ENCODE results near the gene VTI1A. TPM values are rescaled to one million over a fixed set of nuclear protein-coding genes. Genes with fewer than 3 reads are reported as not detected.

The VTI1A gene
- total RNA-seq, 1 donor from 2014 or later, result 39.9 TPM

DNA sequence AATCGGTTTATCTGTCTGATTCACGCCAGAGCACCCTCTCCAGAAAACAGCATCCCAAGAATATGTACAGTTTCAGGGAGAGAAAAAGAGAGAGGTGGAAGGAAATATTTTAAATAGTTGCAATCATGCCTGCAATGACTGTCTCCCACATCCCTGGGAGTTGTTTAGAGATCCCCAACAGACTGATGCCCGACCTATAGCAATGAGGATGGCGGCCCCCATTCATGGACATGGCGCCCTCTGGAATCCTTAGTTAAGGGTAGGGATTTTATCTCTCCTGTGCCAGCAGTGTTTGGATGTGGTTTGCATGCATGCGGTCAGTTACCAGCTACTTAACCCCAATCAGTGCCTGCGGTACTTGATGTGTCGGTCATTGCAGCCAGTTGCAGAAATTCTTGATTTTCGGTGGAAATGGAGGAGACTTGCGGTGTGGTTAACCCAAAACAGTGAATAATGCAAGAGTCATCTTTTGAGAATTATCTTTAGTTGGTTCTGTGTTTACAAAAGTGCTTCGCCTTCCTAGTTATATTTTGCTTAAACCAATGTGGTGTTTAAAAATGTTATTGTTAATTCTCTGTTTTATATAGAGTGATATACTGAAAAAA, 317.0 kb downstream of the VTI1A start:
- Mint-ChIP-seq H3K27ac (no peak overlapping the region), H3K27me3 (ENCODE audit: insufficient read depth) (no peaks in the 10 kb centered on the region), H3K4me3 (no peak overlapping the region), H3K4me1 (ENCODE audit: low read depth) (no peaks in the 10 kb centered on the region), H3K36me3 (ENCODE audit: low read depth) (no peaks in the 10 kb centered on the region), H3K9me3 (no peaks in the 10 kb centered on the region)
- intact Hi-C loops (cut with micrococcal nuclease), result no loop called here
- no peak for DNase-seq (ENCODE audit: low spot score)

DNA sequence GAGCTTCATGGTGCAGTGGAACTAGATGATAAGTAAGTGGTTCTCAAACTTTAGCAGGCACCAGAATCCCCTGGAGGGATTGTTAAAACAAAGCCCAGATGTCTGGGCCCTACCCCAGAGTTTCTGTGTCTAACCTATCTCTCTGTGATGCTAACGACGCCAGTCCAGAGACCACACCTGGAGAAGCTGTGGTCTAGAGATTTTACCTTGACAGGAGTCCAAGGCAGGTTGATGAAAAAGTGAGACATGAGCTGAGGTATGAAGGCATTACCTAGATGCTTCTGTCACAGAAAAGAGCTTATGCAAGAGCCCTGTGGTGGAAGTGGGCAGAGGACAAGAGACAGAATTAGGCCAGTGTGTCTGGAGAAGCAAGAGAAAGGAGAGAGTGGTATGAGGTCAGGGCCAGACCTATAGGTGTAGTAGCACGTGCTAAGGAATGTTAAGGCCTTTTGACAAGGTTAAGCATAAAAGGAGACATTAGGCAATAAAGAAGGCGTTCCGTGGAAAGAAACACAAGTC, 318.8 kb downstream of the VTI1A start:
- Mint-ChIP-seq H3K4me1 (ENCODE audit: low read depth) (no peaks in the 10 kb centered on the region), H3K36me3 (ENCODE audit: low read depth) (no peaks in the 10 kb centered on the region), H3K27me3 (ENCODE audit: insufficient read depth) (no peaks in the 10 kb centered on the region), H3K9me3 (no peaks in the 10 kb centered on the region), H3K27ac (no peak overlapping the region), H3K4me3 (no peak overlapping the region)
- intact Hi-C loops (cut with micrococcal nuclease), result no loop called here
- no peak for DNase-seq (ENCODE audit: low spot score)

GRCh38 chr10:112766636-112767035, 319.6 kb downstream of the VTI1A start:
- no peaks in the 10 kb centered on the region for H3K4me1 Mint-ChIP-seq (ENCODE audit: low read depth)
- no peak overlapping the region for H3K27ac Mint-ChIP-seq
- intact Hi-C loops (cut with micrococcal nuclease), result no loop called here
- no peaks in the 10 kb centered on the region for H3K9me3 Mint-ChIP-seq
- peaks cover 2% of the 10 kb centered on the region for H3K36me3 Mint-ChIP-seq (ENCODE audit: low read depth)
- no peak overlapping the region for H3K4me3 Mint-ChIP-seq
- DNase-seq (ENCODE audit: low spot score), result no peak
- H3K27me3 Mint-ChIP-seq (ENCODE audit: insufficient read depth), result no peaks in the 10 kb centered on the region

DNA sequence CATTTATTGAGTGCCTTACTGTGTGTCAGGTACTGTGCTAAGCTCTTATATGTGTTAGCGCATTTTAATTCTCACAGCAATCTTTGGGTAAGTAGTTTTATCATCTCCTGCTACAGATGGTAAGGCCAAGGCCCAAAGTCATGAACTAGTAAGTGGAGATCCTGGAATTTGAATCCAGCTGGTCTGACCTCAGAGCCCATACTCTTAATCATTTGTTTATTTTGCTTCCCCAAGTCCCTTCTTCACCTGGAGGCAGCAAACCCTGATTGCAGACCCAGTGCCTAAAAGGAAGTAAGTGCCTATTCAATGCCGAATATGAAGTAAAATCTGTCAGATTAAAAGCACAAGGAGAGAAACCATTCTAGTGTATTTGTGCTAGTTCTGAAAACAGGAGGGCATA, 320.1 kb downstream of the VTI1A start:
- no peaks in the 10 kb centered on the region for H3K9me3 Mint-ChIP-seq
- no peak for DNase-seq (ENCODE audit: low spot score)
- H3K27me3 Mint-ChIP-seq (ENCODE audit: insufficient read depth), result no peaks in the 10 kb centered on the region
- peaks cover 2% of the 10 kb centered on the region for H3K36me3 Mint-ChIP-seq (ENCODE audit: low read depth)
- H3K27ac Mint-ChIP-seq, result no peak overlapping the region
- no peaks in the 10 kb centered on the region for H3K4me1 Mint-ChIP-seq (ENCODE audit: low read depth)
- H3K4me3 Mint-ChIP-seq, result no peak overlapping the region
- intact Hi-C loops (cut with micrococcal nuclease), result no loop called here

DNA sequence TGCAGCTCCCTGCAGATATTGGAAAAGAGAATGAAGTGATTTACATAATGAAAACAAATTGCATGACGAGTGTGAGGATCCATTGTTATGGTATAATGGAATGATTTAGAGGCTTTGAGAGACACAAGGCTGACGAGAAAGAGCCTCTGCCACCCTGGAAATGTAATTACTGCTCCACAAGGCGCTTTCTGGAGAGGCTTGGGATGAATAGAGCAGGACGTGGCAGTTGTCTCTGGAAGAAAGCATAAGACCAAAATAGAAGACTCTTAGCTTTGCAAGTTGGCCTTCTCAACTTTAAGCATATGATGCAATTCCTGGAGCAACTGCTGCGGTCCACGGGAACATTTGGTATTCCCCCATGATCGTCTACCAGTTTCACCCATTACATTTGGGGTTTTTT, 321.1 kb downstream of the VTI1A start:
- H3K27ac Mint-ChIP-seq, result no peak overlapping the region
- DNase-seq (ENCODE audit: low spot score), result no peak
- no peaks in the 10 kb centered on the region for H3K4me1 Mint-ChIP-seq (ENCODE audit: low read depth)
- intact Hi-C loops (cut with micrococcal nuclease), result no loop called here
- H3K36me3 Mint-ChIP-seq (ENCODE audit: low read depth), result peaks cover 2% of the 10 kb centered on the region
- no peaks in the 10 kb centered on the region for H3K9me3 Mint-ChIP-seq
- no peak overlapping the region for H3K4me3 Mint-ChIP-seq
- H3K27me3 Mint-ChIP-seq (ENCODE audit: insufficient read depth), result no peaks in the 10 kb centered on the region

DNA sequence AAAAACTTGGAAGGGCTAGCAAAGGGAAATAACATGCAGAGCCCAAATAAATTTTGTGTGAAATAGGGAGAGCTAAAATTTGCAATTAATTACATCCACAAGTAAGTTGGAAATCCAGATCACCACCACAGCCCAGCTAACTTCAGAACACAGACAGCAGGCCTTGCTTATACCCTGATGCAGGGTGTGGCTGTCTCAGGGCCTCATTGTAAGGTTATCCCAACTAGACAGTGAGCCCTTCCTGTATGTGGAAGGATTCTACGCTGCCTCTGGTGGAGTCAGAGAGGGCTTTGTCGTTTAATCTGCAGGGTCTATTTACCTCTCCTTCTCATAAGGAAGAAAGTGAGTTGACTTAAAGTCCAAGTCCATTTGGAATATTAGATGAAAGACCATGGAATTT, 322.1 kb downstream of the VTI1A start:
- Mint-ChIP-seq H3K27ac (no peak overlapping the region), H3K27me3 (ENCODE audit: insufficient read depth) (no peaks in the 10 kb centered on the region), H3K4me3 (no peak overlapping the region), H3K9me3 (no peaks in the 10 kb centered on the region), H3K4me1 (ENCODE audit: low read depth) (no peaks in the 10 kb centered on the region), H3K36me3 (ENCODE audit: low read depth) (peaks cover 2% of the 10 kb centered on the region)
- intact Hi-C loops (cut with micrococcal nuclease), result no loop called here
- no peak for DNase-seq (ENCODE audit: low spot score)

DNA sequence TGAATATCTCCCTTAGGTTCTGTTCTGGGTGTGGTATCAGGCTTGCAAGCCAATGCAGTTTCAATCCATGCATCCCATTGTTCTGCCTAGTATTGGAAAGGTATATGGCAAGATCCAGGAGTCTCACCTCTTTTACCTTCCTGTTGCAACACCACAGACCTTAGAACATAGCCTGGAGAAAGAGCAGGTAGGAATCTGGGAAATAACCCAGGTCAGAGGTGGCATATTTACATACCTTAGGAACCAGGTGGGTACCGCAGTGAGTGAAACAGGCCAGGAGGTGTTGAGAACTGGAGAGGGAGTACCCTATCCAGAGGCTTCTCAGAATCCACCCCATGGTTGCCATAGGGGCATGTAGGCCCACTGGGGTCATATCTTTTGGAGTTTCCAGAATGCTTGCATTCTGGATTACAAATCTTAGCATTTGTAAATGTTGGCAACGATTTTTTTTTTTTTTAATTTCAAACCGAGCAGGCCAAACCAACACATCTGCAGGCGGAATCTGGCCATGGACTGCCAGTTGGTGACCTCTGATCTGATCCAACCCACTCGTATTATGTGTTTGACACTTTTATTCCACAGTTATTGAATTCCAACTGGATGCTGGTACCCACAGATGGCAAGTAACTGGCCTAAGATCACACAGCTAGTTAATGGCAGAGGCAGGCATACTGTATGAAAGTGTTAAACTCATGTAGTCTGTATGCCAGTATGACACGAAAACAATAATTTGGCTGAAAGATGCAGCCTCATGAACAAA, 322.8 kb downstream of the VTI1A start:
- Mint-ChIP-seq H3K4me1 (ENCODE audit: low read depth) (no peaks in the 10 kb centered on the region), H3K27ac (no peak overlapping the region), H3K9me3 (no peaks in the 10 kb centered on the region), H3K4me3 (no peak overlapping the region), H3K27me3 (ENCODE audit: insufficient read depth) (no peaks in the 10 kb centered on the region), H3K36me3 (ENCODE audit: low read depth) (peaks cover 2% of the 10 kb centered on the region)
- no peak for DNase-seq (ENCODE audit: low spot score)
- intact Hi-C loops (cut with micrococcal nuclease), result no loop called here

DNA sequence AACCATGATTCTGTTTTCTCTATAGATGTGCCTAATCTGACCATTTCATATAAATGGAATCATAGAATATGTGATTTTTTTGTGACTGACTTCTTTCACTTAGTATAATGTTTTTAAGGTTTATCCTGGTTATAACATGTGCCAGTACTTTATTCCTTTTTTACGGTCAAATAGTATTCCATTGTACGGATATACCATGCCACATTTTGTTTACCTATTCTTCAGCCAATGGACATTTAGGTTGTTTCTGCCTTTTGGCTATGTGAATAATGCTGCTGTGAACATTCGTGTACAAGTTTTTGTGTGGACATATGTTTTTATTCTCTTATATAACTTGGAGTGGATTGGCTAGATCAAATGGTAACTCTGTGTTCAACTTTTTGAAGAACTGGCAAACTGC, 324.7 kb downstream of the VTI1A start:
- H3K27me3 Mint-ChIP-seq (ENCODE audit: insufficient read depth), result no peaks in the 10 kb centered on the region
- DNase-seq (ENCODE audit: low spot score), result no peak
- peaks cover 2% of the 10 kb centered on the region for H3K36me3 Mint-ChIP-seq (ENCODE audit: low read depth)
- intact Hi-C loops (cut with micrococcal nuclease), result no loop called here
- no peak overlapping the region for H3K4me3 Mint-ChIP-seq
- H3K4me1 Mint-ChIP-seq (ENCODE audit: low read depth), result no peaks in the 10 kb centered on the region
- no peak overlapping the region for H3K27ac Mint-ChIP-seq
- no peaks in the 10 kb centered on the region for H3K9me3 Mint-ChIP-seq

DNA sequence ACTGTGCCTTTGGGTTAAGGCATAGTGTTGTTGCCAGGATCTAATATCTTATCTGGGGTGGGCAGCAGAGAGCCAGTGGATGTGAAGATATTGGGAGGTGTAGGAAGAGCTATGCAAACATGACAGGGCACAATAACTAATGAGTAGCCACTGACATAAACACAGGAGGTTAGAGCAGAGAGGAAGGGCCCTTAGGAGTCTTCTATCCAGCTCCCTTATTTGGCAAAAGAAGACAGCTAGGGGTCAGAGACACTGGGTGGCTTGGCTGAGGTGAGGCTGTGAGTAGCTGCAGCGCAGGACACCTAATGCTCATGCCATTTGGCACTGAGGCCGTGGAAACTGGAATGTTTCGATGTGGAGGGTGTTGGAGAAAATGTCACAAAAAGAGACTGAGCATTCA, 326.8 kb downstream of the VTI1A start:
- H3K27me3 Mint-ChIP-seq (ENCODE audit: insufficient read depth), result no peaks in the 10 kb centered on the region
- no peaks in the 10 kb centered on the region for H3K4me1 Mint-ChIP-seq (ENCODE audit: low read depth)
- no peak for DNase-seq (ENCODE audit: low spot score)
- peaks cover 2% of the 10 kb centered on the region for H3K36me3 Mint-ChIP-seq (ENCODE audit: low read depth)
- intact Hi-C loops (cut with micrococcal nuclease), result no loop called here
- no peak overlapping the region for H3K4me3 Mint-ChIP-seq
- no peak overlapping the region for H3K27ac Mint-ChIP-seq
- no peaks in the 10 kb centered on the region for H3K9me3 Mint-ChIP-seq

GRCh38 chr10:112774210-112774609, 327.2 kb downstream of the VTI1A start:
- no peak overlapping the region for H3K4me3 Mint-ChIP-seq

GRCh38 chr10:112774798-112775197, 327.8 kb downstream of the VTI1A start:
- no peak overlapping the region for H3K27ac Mint-ChIP-seq
- intact Hi-C loops (cut with micrococcal nuclease), result no loop called here
- peaks cover 2% of the 10 kb centered on the region for H3K36me3 Mint-ChIP-seq (ENCODE audit: low read depth)
- DNase-seq (ENCODE audit: low spot score), result no peak
- H3K9me3 Mint-ChIP-seq, result no peaks in the 10 kb centered on the region
- no peaks in the 10 kb centered on the region for H3K27me3 Mint-ChIP-seq (ENCODE audit: insufficient read depth)
- no peaks in the 10 kb centered on the region for H3K4me1 Mint-ChIP-seq (ENCODE audit: low read depth)
- H3K4me3 Mint-ChIP-seq, result no peak overlapping the region

More at GRCh38 chr10:112774210-112774609, 327.2 kb downstream of the VTI1A start:
- no peak for DNase-seq (ENCODE audit: low spot score)
- H3K36me3 Mint-ChIP-seq (ENCODE audit: low read depth), result peaks cover 2% of the 10 kb centered on the region
- H3K9me3 Mint-ChIP-seq, result no peaks in the 10 kb centered on the region
- H3K4me1 Mint-ChIP-seq (ENCODE audit: low read depth), result no peaks in the 10 kb centered on the region
- no peak overlapping the region for H3K27ac Mint-ChIP-seq
- H3K27me3 Mint-ChIP-seq (ENCODE audit: insufficient read depth), result no peaks in the 10 kb centered on the region
- intact Hi-C loops (cut with micrococcal nuclease), result no loop called here

GRCh38 chr10:112775381-112775780, 328.4 kb downstream of the VTI1A start:
- Mint-ChIP-seq H3K4me3 (no peak overlapping the region), H3K4me1 (ENCODE audit: low read depth) (no peaks in the 10 kb centered on the region), H3K27ac (no peak overlapping the region), H3K9me3 (no peaks in the 10 kb centered on the region), H3K27me3 (ENCODE audit: insufficient read depth) (no peaks in the 10 kb centered on the region), H3K36me3 (ENCODE audit: low read depth) (peaks cover 2% of the 10 kb centered on the region)
- intact Hi-C loops (cut with micrococcal nuclease), result no loop called here
- no peak for DNase-seq (ENCODE audit: low spot score)

DNA sequence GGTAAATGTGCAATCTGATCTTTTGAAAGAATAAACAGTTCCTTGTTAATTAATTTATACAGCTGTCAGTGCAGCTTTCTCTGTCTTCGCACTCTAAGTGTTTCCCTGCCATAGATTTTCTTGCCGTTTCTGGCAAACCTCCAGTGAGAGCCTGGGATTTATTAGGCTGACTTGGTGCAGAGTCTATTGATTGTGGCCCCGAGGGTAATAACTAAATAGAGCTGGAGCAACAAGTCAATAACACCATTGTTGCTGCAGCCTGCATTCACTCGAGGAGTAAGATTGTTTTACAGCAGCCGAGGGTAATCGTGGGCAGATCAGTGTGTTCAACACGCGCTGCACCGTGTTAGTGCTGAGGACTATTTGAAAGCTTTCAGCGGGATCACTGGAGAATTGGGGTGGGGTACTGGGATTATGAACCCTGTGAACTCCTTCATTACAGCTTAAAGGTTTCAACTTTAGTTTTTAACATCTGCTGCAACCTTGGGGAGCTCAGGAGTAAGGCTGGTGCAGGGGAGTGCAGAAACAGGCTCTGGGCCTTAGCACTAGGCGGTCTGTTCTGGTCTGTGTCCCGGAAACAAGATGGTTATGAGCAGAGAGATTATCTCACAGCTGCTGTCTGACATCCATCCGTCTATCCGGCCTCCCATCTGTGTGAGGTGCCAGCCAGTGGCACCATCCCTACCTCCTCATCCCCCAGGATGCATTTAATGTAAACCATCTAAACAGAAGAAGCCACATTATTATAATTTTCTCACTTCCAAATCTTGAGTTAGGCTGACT, 329.1 kb downstream of the VTI1A start:
- no peak overlapping the region for H3K4me3 Mint-ChIP-seq
- no peaks in the 10 kb centered on the region for H3K9me3 Mint-ChIP-seq
- DNase-seq (ENCODE audit: low spot score), result no peak
- H3K4me1 Mint-ChIP-seq (ENCODE audit: low read depth), result no peaks in the 10 kb centered on the region
- intact Hi-C loops (cut with micrococcal nuclease), result no loop called here
- H3K36me3 Mint-ChIP-seq (ENCODE audit: low read depth), result no peaks in the 10 kb centered on the region
- no peak overlapping the region for H3K27ac Mint-ChIP-seq
- H3K27me3 Mint-ChIP-seq (ENCODE audit: insufficient read depth), result no peaks in the 10 kb centered on the region

Data from activated T-helper 1 cell treated with anti-CD3 and anti-CD28 coated beads, Interleukin-12 subunit alpha, Interleukin-12 subunit beta, Interleukin-2, Interleukin-4 antibody, amounts not matched to agents 30 ng/mL and 10 ng/mL and 1 ng/mL, durations not matched to agents 14 hours and 24 hours and 36 hours (primary cell).